ENCODE measurements around the gene ELN. TPM values are rescaled to one million over a fixed set of nuclear protein-coding genes. Genes with fewer than 3 reads are reported as not detected.
A peak's percentile ranks its signal among the peaks of the same experiment; 100 is the strongest.

ELN gene
- total RNA-seq, 1 experiment from 2014 or later = 0.37 TPM

DNA sequence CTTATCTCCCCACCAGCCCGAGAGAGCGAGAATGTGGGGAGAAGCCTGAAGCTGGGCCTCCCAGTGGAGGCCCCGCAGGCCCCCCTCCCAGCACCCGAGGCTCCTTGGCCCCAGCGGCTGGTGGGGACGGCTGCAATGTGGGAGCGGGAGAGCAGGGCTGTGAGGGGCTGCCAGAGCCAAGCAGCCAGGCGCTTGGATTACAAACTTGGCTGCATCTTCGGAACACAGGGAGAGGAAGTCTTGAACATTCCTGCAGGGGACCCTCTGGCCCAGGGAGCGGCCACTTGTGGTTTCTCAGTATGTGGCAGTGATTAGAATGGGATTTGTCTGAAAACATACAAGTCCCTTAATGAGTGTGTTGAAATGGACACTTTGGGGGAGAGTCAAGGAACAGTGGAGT, 23.2 kb downstream of the ELN start:
- TF ChIP-seq, protein P1, sequence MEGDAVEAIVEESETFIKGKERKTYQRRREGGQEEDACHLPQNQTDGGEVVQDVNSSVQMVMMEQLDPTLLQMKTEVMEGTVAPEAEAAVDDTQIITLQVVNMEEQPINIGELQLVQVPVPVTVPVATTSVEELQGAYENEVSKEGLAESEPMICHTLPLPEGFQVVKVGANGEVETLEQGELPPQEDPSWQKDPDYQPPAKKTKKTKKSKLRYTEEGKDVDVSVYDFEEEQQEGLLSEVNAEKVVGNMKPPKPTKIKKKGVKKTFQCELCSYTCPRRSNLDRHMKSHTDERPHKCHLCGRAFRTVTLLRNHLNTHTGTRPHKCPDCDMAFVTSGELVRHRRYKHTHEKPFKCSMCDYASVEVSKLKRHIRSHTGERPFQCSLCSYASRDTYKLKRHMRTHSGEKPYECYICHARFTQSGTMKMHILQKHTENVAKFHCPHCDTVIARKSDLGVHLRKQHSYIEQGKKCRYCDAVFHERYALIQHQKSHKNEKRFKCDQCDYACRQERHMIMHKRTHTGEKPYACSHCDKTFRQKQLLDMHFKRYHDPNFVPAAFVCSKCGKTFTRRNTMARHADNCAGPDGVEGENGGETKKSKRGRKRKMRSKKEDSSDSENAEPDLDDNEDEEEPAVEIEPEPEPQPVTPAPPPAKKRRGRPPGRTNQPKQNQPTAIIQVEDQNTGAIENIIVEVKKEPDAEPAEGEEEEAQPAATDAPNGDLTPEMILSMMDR (conservative IDR thresholded peaks at IDR 0.05) = no peak
- H3K14ac ChIP-seq (ENCODE audit: insufficient read depth, low read length) = no peak overlapping the region
- no peak overlapping the region for H4K5ac ChIP-seq (ENCODE audit: insufficient read length, low read depth, low read length)
- no peak overlapping the region for H4K8ac ChIP-seq (replicated peaks; ENCODE audit: insufficient read length, low read depth, low read length)
- no peak overlapping the region for H2BK15ac ChIP-seq (ENCODE audit: low read depth, low read length)
- H3K79me1 ChIP-seq (ENCODE audit: insufficient read depth, low read depth, low read length, poor library complexity, severe bottlenecking) = no peaks in the 10 kb centered on the region
- no peaks in the 10 kb centered on the region for H3K79me2 ChIP-seq (ENCODE audit: insufficient read depth, low read length)
- WGBS (ENCODE audit: extremely low coverage, insufficient read length, low lambda C conversion rate) = no CpG with 5 or more reads among the region's 10 CpGs
- Mint-ChIP-seq H3K9me3 (no peaks in the 10 kb centered on the region), H3K27ac (no peak overlapping the region; a peak in 2 of 7 replicates), H3K4me1 (peaks cover 12 to 13% of the 10 kb centered on the region in 2 experiments), H3K36me3 (ENCODE audit: insufficient read depth in 1 of 3, low read depth in 3 of 3) (no peaks in the 10 kb centered on the region), H3K4me3 (no peak overlapping the region), H3K27me3 (ENCODE audit: low read depth) (peaks cover 2% of the 10 kb centered on the region)
- no peak overlapping the region for H3T11ph ChIP-seq (ENCODE audit: low read length)
- H3K18ac ChIP-seq (ENCODE audit: insufficient read length, low read depth, low read length) = no peak overlapping the region
- H3K23me2 ChIP-seq (ENCODE audit: insufficient read length, low read depth, low read length, poor library complexity, severe bottlenecking) = no peaks in the 10 kb centered on the region
- no peak overlapping the region for H3K4me2 ChIP-seq (ENCODE audit: insufficient read depth, insufficient read length, low read length)
- H3K23ac ChIP-seq (ENCODE audit: insufficient read length, low read depth, low read length) = no peak overlapping the region
- H4K20me1 ChIP-seq (ENCODE audit: control insufficient read depth, insufficient read depth, insufficient read length) = no peaks in the 10 kb centered on the region
- H3K9me3 ChIP-seq (ENCODE audit: control insufficient read depth, low read depth, low read length) = no peaks in the 10 kb centered on the region
- H2BK120ac ChIP-seq (ENCODE audit: low read depth, low read length, poor library complexity, severe bottlenecking) = no peak overlapping the region
- no peak overlapping the region for H2AK5ac ChIP-seq (ENCODE audit: insufficient read length, low read length)
- no peak overlapping the region for H3K4ac ChIP-seq (ENCODE audit: low read depth, low read length)
- no peak overlapping the region for H2BK12ac ChIP-seq (ENCODE audit: insufficient read length, low read depth, low read length)
- no peaks in the 10 kb centered on the region for H3K27me3 ChIP-seq (ENCODE audit: insufficient read depth, low read length)
- no peak overlapping the region for H2AFZ ChIP-seq (ENCODE audit: low read length)
- no peak overlapping the region for H3K9ac ChIP-seq (ENCODE audit: extremely low read depth, insufficient read length, low read length)
- H2BK5ac ChIP-seq (ENCODE audit: insufficient read length, low read length) = no peak overlapping the region
- no peak overlapping the region for H4K91ac ChIP-seq (ENCODE audit: insufficient read length, low read depth, low read length)
- H3K4me1 ChIP-seq (ENCODE audit: insufficient read depth, low read length) = peaks cover 2% of the 10 kb centered on the region; the same call in 1 of the 2 replicates
- H3K27ac ChIP-seq (ENCODE audit: insufficient read length, low read depth, low read length) = no peak overlapping the region
- no peak overlapping the region for H2BK20ac ChIP-seq (ENCODE audit: low read depth, low read length, poor library complexity, severe bottlenecking)
- H3K56ac ChIP-seq (ENCODE audit: insufficient read length, low read depth, low read length) = no peak overlapping the region
- peak; percentile 33 for DNase-seq
